ENCODE data around the gene MAZ. TPM values are rescaled to one million over a fixed set of nuclear protein-coding genes. Genes with fewer than 3 reads are reported as not detected.
"Not testable (repeated sequence)": the region's sequence is repeated elsewhere in the genome, so short reads cannot be mapped to it uniquely, and the experiment has no call there.

Gene MAZ
- total RNA-seq, 1 experiment from 2014 or later: 469 TPM

- in situ Hi-C loops (cut with HindIII; ENCODE audit: low sequenced_read_pairs); DNase-seq (ENCODE audit: low spot score): not testable (repeated sequence)
Measured at GRCh38 chr16:29783094-29783953, 23.0 kb upstream of the MAZ start.

GRCh38 chr16:29784157-29784556, 22.2 kb upstream of the MAZ start:
- DNase-seq (ENCODE audit: low spot score): no peak
- in situ Hi-C loops (cut with HindIII; ENCODE audit: low sequenced_read_pairs): no loop called here

- in situ Hi-C loops (cut with HindIII; ENCODE audit: low sequenced_read_pairs): no loop called here
- DNase-seq (ENCODE audit: low spot score): peak; percentile 73
Measured at GRCh38 chr16:29784901-29785500, 21.3 kb upstream of the MAZ start.

- in situ Hi-C loops (cut with HindIII; ENCODE audit: low sequenced_read_pairs); DNase-seq (ENCODE audit: low spot score): not testable (repeated sequence)
Measured at GRCh38 chr16:29787155-29787554, 19.2 kb upstream of the MAZ start.

- in situ Hi-C loops (cut with HindIII; ENCODE audit: low sequenced_read_pairs): no loop called here
- DNase-seq (ENCODE audit: low spot score): no peak
Measured at GRCh38 chr16:29789775-29790182, 16.6 kb upstream of the MAZ start.

GRCh38 chr16:29790183-29790948, 16.0 kb upstream of the MAZ start, which contains the start of gene KIF22:
Gene KIF22 (plus strand): TSS chr16:29790751. CDS start chr16:29790760, 9 bp downstream.
- DNase-seq (ENCODE audit: low spot score): peak; percentile 98
- in situ Hi-C loops (cut with HindIII; ENCODE audit: low sequenced_read_pairs): no loop called here

GRCh38 chr16:29790949-29791844, 15.1 kb upstream of the MAZ start:
- DNase-seq (ENCODE audit: low spot score): no peak
- in situ Hi-C loops (cut with HindIII; ENCODE audit: low sequenced_read_pairs): no loop called here

- in situ Hi-C loops (cut with HindIII; ENCODE audit: low sequenced_read_pairs): no loop called here
- DNase-seq (ENCODE audit: low spot score): no peak
Measured at GRCh38 chr16:29791845-29792807, 14.2 kb upstream of the MAZ start.

- DNase-seq (ENCODE audit: low spot score); in situ Hi-C loops (cut with HindIII; ENCODE audit: low sequenced_read_pairs): not testable (repeated sequence)
Measured at GRCh38 chr16:29793153-29793552, 13.2 kb upstream of the MAZ start.

- DNase-seq (ENCODE audit: low spot score): no peak
- in situ Hi-C loops (cut with HindIII; ENCODE audit: low sequenced_read_pairs): no loop called here
Measured at GRCh38 chr16:29794231-29794710, 12.1 kb upstream of the MAZ start.

GRCh38 chr16:29802416-29802935, 3.9 kb upstream of the MAZ start:
- DNase-seq (ENCODE audit: low spot score): no peak
- in situ Hi-C loops (cut with HindIII; ENCODE audit: low sequenced_read_pairs): no loop called here

GRCh38 chr16:29804020-29804419, 2.3 kb upstream of the MAZ start:
- in situ Hi-C loops (cut with HindIII; ENCODE audit: low sequenced_read_pairs): no loop called here
- no peak for DNase-seq (ENCODE audit: low spot score)

- in situ Hi-C loops (cut with HindIII; ENCODE audit: low sequenced_read_pairs): no loop called here
Measured at GRCh38 chr16:29804455-29805231, 1.7 kb upstream of the MAZ start.

GRCh38 chr16:29805232-29806098, 864 bp upstream of the MAZ start:
- in situ Hi-C loops (cut with HindIII; ENCODE audit: low sequenced_read_pairs): no loop called here
- DNase-seq (ENCODE audit: low spot score): peak; percentile 96

More at GRCh38 chr16:29804455-29805231, 1.7 kb upstream of the MAZ start:
- DNase-seq (ENCODE audit: low spot score): peak; percentile 75

GRCh38 chr16:29806641-29807425, 504 bp downstream of the MAZ start:
- DNase-seq (ENCODE audit: low spot score): no peak
- in situ Hi-C loops (cut with HindIII; ENCODE audit: low sequenced_read_pairs): no loop called here

Data from G401 (cell line).